ENCODE data around the gene GALK1. TPM values are rescaled to one million over a fixed set of nuclear protein-coding genes. Genes with fewer than 3 reads are reported as not detected.
A peak's percentile ranks its signal among the peaks of the same experiment; 100 is the strongest.

The GALK1 gene
- total and polyA plus RNA-seq, 7 experiments from 2014 or later = 9.9 to 42.9 (median 18.9) TPM

DNA sequence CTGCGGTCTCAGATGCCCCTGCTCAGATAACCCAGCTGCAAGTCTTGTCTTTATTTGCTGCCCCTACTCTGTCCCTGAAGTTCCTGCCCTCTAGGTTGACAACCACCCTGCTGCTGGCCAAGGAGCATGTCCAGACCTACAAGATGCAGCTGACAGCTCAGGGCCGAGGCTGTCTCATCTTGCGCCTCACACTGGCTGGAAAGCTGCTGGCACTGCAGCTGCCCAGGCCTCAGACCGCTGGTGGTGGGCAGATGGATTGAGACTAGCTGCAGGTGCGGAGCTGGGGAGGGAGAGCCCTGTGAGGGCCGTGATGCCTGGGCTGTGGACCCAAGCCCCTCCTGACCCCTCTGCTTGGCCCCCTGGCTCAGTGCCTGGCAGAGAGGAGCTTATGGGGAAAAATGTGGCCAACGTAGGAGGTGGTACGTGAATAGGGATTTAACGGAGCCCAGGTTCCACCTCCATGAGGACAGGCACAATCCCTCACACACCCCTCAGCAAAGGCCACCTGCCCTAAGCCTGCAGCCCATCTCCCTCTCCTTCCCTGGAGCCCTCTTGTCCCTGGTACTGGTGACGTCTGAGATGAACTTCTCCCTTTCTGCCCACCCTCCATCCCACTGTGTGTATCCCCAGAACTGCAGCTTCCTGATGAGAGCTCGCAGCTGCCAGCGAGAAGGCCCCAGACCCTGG is 8.3 kb upstream of the GALK1 start:
- peak overlapping the region in 5 of 9 donors; percentile 12 to 94 (median 21) for H3K27ac Mint-ChIP-seq
- POLR2A ChIA-PET = interaction anchor here (1.3 to 11.0 kb wide), 7 partner anchors 10 to 102 kb away, joined by 3 to 244 read pairs (median 77); partner anchors contain the start of genes GALK1, UNC13D, UNK and WBP2
- ATAC-seq (no peak), DNase-seq (peak in 1 of 9 donors; percentile 20)
- H3K27me3 Mint-ChIP-seq = no peaks in the 10 kb centered on the region
- H3K4me1 Mint-ChIP-seq = peaks cover 12 to 35% (median 31%) of the 10 kb centered on the region in 7 donors
- peaks cover 15 to 17% of the 10 kb centered on the region in 2 donors for H3K4me1 ChIP-seq (ENCODE audit: control insufficient read depth in 2 of 2, insufficient read depth in 2 of 2, low read length in 2 of 2)
- H3K27ac ChIP-seq (ENCODE audit: low read depth, low read length) = no peak overlapping the region
- H3K36me3 ChIP-seq (ENCODE audit: control insufficient read depth in 2 of 3, insufficient read depth in 3 of 3, low read length in 3 of 3) = peaks cover 2 to 18% (median 15%) of the 10 kb centered on the region in 3 experiments
- H3K9me3 Mint-ChIP-seq = peaks cover 0 to 5% (median 0%) of the 10 kb centered on the region in 11 donors
- no peaks in the 10 kb centered on the region for H3K27me3 ChIP-seq (ENCODE audit: control insufficient read depth in 2 of 2, insufficient read depth in 2 of 2, low read length in 2 of 2)
- no peak overlapping the region for H3K4me3 ChIP-seq (ENCODE audit: low read length)
- peaks cover 7 to 24% (median 16%) of the 10 kb centered on the region in 5 donors for H3K36me3 Mint-ChIP-seq
- intact Hi-C loops (cut with micrococcal nuclease) = no loop called here
- no peaks in the 10 kb centered on the region for H3K9me3 ChIP-seq (ENCODE audit: control insufficient read depth in 2 of 3, low read length in 3 of 3)
- CTCF ChIA-PET = interaction anchor here (0.6 to 1.8 kb wide), 3 partner anchors 11 to 34 kb away, joined by 3 to 7 read pairs (median 4); no protein-coding TSS in a partner anchor
- H3K4me3 Mint-ChIP-seq = no peak overlapping the region

DNA sequence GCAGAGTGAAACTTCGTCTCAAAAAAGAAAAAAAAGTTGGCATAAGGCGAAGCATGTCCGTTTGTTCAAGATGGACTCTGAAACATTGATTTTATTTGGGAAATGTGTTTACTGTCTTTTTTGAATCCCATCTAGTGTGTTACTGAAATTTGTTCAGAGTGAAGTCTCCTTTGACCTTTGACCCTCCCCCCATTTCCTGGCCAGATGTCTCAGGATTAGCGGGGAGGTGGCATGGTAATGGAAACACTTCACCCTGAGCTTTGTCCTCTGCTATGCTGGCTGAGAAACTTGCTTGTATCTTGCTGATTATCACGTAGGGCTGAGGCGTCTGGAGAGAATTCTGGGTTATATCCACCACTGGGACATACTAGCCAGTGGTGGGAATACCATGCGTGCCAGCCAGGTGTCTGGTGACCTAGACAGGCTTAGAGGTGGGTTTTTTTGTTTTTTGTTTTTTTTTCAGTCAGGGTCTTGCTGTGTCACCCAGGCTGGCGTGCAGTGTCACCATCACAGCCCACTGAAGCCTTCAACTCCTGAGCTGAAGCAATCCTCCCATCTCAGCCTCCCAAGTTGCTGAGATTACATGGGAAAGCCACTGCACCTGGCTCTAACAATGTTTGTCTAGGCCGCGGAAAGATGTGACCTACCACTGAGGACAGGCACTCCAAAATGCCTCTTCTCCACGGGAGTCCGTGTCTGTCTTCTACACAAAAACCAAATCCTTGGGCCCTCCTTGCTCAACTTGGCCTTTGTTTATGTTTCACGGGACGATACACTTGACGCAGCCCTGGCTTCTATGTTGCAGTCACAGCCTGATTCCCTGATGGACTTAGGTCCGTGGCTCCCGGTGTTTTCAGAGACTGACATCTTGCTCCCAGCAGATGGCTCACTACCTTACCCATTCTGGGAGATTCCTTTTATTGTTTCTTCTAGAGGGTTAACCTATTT is 6.6 kb upstream of the GALK1 start:
- H3K9me3 Mint-ChIP-seq = peaks cover 0 to 2% (median 0%) of the 10 kb centered on the region in 11 donors
- H3K4me3 Mint-ChIP-seq = no peak overlapping the region
- H3K4me1 Mint-ChIP-seq = peaks cover 7 to 20% (median 15%) of the 10 kb centered on the region in 7 donors
- POLR2A ChIA-PET = interaction anchor here (1.3 to 11.0 kb wide), 3 partner anchors 13 to 77 kb away, joined by 4 to 238 read pairs (median 106); partner anchors contain the start of genes UNC13D, UNK and WBP2
- H3K36me3 Mint-ChIP-seq = peaks cover 0 to 7% (median 0%) of the 10 kb centered on the region in 5 donors
- Histone ChIP-seq H3K27ac (ENCODE audit: low read depth, low read length) (no peak overlapping the region), H3K9me3 (ENCODE audit: control insufficient read depth in 2 of 3, low read length in 3 of 3) (no peaks in the 10 kb centered on the region), H3K36me3 (ENCODE audit: control insufficient read depth in 2 of 3, insufficient read depth in 3 of 3, low read length in 3 of 3) (peaks cover 0 to 12% (median 0%) of the 10 kb centered on the region in 3 experiments), H3K4me3 (ENCODE audit: low read length) (no peak overlapping the region), H3K4me1 (ENCODE audit: control insufficient read depth in 2 of 2, insufficient read depth in 2 of 2, low read length in 2 of 2) (peaks cover 4 to 7% of the 10 kb centered on the region in 2 donors), H3K27me3 (ENCODE audit: control insufficient read depth in 2 of 2, insufficient read depth in 2 of 2, low read length in 2 of 2) (no peaks in the 10 kb centered on the region)
- peak overlapping the region in 3 of 9 donors; percentile 32 to 59 (median 45) for H3K27ac Mint-ChIP-seq
- intact Hi-C loops (cut with micrococcal nuclease) = no loop called here
- DNase-seq (no peak), ATAC-seq (no peak)
- H3K27me3 Mint-ChIP-seq = no peaks in the 10 kb centered on the region
- CTCF ChIA-PET = no interaction called here

DNA sequence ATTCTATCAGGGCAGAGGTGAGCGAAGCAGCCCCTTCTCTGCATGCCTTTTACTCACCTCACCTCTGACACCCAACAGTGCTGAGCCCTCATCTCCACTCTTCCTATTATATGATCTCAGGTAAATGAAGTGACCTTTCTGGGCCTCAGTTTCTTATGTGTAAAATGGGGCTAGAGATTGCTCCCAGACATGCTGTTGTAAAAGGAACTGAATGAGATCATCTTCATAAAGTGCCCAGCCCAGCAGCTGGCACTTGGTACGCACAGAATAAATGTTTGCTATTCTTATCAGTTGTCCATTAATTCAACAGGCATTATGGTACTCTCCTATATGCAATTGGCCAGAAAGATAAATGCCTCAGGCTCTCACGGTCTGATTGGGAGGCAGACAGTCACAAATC is 4.5 kb upstream of the GALK1 start:
- POLR2A ChIA-PET = interaction anchor here (0.7 to 13.2 kb wide), 4 partner anchors 7 to 85 kb away, joined by 3 to 244 read pairs (median 5); partner anchors contain the start of gene WBP2

DNA sequence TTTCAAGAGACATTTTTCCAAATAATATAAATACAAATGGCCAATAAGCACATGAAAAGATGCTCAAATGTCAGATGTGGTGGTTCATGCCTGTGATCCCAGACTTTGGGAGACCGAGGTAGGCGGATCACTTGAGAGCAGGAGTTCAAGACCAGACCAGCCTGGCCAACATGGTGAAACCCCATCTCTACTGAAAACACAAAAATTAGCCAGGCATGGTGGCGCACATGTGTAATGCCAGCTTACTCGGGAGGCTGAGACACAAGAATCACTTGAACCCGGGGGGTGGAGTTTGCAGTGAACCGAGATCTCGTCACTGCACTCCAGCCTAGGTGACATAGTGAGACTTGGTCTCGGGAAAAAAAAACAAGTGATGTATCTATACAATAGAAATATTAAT is 2.9 kb upstream of the GALK1 start:
- no peak overlapping the region for H3K27ac ChIP-seq (ENCODE audit: low read depth, low read length)
- Mint-ChIP-seq H3K36me3 (no peaks in the 10 kb centered on the region), H3K27me3 (no peaks in the 10 kb centered on the region), H3K27ac (peak overlapping the region in 3 of 9 donors; percentile 32 to 89 (median 45)), H3K4me1 (peaks cover 0 to 13% (median 10%) of the 10 kb centered on the region in 7 donors), H3K9me3 (no peaks in the 10 kb centered on the region), H3K4me3 (no peak overlapping the region)
- H3K9me3 ChIP-seq (ENCODE audit: control insufficient read depth in 2 of 3, low read length in 3 of 3) = no peaks in the 10 kb centered on the region
- no peaks in the 10 kb centered on the region for H3K36me3 ChIP-seq (ENCODE audit: control insufficient read depth in 2 of 3, insufficient read depth in 3 of 3, low read length in 3 of 3)
- H3K4me1 ChIP-seq (ENCODE audit: control insufficient read depth in 2 of 2, insufficient read depth in 2 of 2, low read length in 2 of 2) = peaks cover 11% of the 10 kb centered on the region in 2 donors
- ATAC-seq (no peak), DNase-seq (no peak)
- intact Hi-C loops (cut with micrococcal nuclease) = no loop called here
- no peaks in the 10 kb centered on the region for H3K27me3 ChIP-seq (ENCODE audit: control insufficient read depth in 2 of 2, insufficient read depth in 2 of 2, low read length in 2 of 2)
- POLR2A ChIA-PET = interaction anchor here (0.6 to 13.2 kb wide), 6 partner anchors 9 to 467 kb away, joined by 3 to 244 read pairs (median 4); a partner anchor contains a TSS
- no peak overlapping the region for H3K4me3 ChIP-seq (ENCODE audit: low read length)
- CTCF ChIA-PET = no interaction called here

More for the DNA sequence above, 4.5 kb upstream of the GALK1 start:
- H3K9me3 Mint-ChIP-seq = no peaks in the 10 kb centered on the region
- H3K4me3 Mint-ChIP-seq = no peak overlapping the region
- H3K27me3 Mint-ChIP-seq = no peaks in the 10 kb centered on the region
- peaks cover 0 to 5% (median 2%) of the 10 kb centered on the region in 7 donors for H3K4me1 Mint-ChIP-seq
- no peaks in the 10 kb centered on the region for H3K36me3 Mint-ChIP-seq
- peaks cover 0 to under 1% (median 0%) of the 10 kb centered on the region in 3 experiments for H3K36me3 ChIP-seq (ENCODE audit: control insufficient read depth in 2 of 3, insufficient read depth in 3 of 3, low read length in 3 of 3)
- CTCF ChIA-PET = interaction anchor here (1.3 to 1.5 kb wide), 2 partner anchors 8 to 20 kb away, joined by 4 to 5 read pairs; no protein-coding TSS in a partner anchor
- ATAC-seq (no peak), DNase-seq (no peak)
- H3K4me1 ChIP-seq (ENCODE audit: control insufficient read depth in 2 of 2, insufficient read depth in 2 of 2, low read length in 2 of 2) = peaks cover 0 to under 1% of the 10 kb centered on the region in 2 donors
- no peaks in the 10 kb centered on the region for H3K9me3 ChIP-seq (ENCODE audit: control insufficient read depth in 2 of 3, low read length in 3 of 3)
- no peak overlapping the region for H3K27ac ChIP-seq (ENCODE audit: low read depth, low read length)
- no peaks in the 10 kb centered on the region for H3K27me3 ChIP-seq (ENCODE audit: control insufficient read depth in 2 of 2, insufficient read depth in 2 of 2, low read length in 2 of 2)
- intact Hi-C loops (cut with micrococcal nuclease) = no loop called here
- no peak overlapping the region for H3K27ac Mint-ChIP-seq
- no peak overlapping the region for H3K4me3 ChIP-seq (ENCODE audit: low read length)

DNA sequence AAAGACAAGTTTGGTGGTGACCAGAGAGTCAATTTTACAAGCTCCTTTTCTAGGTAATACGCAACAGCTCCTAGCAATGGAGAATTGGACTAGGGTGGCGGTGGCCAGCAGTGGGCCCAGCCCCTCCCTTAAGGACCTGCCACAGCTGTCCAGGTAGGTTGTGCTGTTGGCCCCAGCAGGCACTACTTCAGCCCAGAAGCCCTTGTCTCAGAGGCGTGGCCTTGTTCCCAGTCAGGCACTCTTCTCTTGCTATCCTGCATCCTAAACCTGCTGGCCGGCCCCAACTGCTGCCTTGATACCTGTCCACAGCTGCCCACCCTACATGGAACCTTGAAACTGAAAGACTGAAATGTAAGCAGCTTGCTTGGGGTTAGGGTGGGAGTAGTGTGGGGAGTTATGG is 989 bp upstream of the GALK1 start:
- DNase-seq (no peak), ATAC-seq (no peak)
- Histone ChIP-seq H3K36me3 (ENCODE audit: control insufficient read depth in 2 of 3, insufficient read depth in 3 of 3, low read length in 3 of 3) (no peaks in the 10 kb centered on the region), H3K27ac (ENCODE audit: low read depth, low read length) (no peak overlapping the region), H3K27me3 (ENCODE audit: control insufficient read depth in 2 of 2, insufficient read depth in 2 of 2, low read length in 2 of 2) (no peaks in the 10 kb centered on the region), H3K9me3 (ENCODE audit: control insufficient read depth in 2 of 3, low read length in 3 of 3) (no peaks in the 10 kb centered on the region), H3K4me1 (ENCODE audit: control insufficient read depth in 2 of 2, insufficient read depth in 2 of 2, low read length in 2 of 2) (peaks cover 11% of the 10 kb centered on the region in 2 donors), H3K4me3 (ENCODE audit: low read length) (no peak overlapping the region)
- Mint-ChIP-seq H3K27ac (peak overlapping the region in 6 of 9 donors; percentile 61 to 86 (median 68)), H3K36me3 (no peaks in the 10 kb centered on the region), H3K4me1 (peaks cover 0 to 21% (median 10%) of the 10 kb centered on the region in 7 donors), H3K4me3 (peak overlapping the region in 9 of 10 donors; percentile 11 to 77 (median 39)), H3K27me3 (no peaks in the 10 kb centered on the region), H3K9me3 (no peaks in the 10 kb centered on the region)
- ChIA-PET POLR2A (interaction anchor here (0.6 to 13.2 kb wide), 8 partner anchors 11 to 656 kb away, joined by 3 to 244 read pairs (median 8); partner anchors contain the start of genes UNK and WBP2), CTCF (interaction anchor here (0.7 to 3.1 kb wide), 12 partner anchors 11 to 133 kb away, joined by 3 to 14 read pairs (median 8); partner anchors contain the start of genes SMIM5, TRIM65 and UNK)
- intact Hi-C loops (cut with micrococcal nuclease) = loop anchor here (1.0 to 2.0 kb wide), 5 partner anchors 13 to 130 kb away; partner anchors contain the start of genes TRIM65 (in 1 of the 2) and UNK (in 1 of the 2)

DNA sequence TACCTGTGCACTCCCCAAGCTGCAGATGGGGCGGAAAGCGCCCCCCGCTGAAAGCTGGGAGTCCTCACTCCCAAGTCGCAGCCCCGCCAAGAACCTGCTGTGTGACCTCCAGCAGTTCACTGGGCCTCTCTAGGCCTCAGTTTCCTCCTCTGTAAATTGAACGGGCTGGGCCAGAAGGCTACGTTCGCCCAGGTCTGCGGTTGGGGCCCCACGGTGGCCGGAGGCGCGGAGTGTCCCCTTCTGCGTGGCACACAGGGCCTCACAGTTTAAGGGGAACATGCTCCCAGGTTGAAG is 628 bp downstream of the GALK1 start:
- Mint-ChIP-seq H3K9me3 (no peaks in the 10 kb centered on the region), H3K36me3 (no peaks in the 10 kb centered on the region), H3K27me3 (no peaks in the 10 kb centered on the region), H3K4me1 (peaks cover 0 to 21% (median 10%) of the 10 kb centered on the region in 7 donors), H3K27ac (peak overlapping the region in 6 of 9 donors; percentile 36 to 87 (median 70)), H3K4me3 (peak overlapping the region; percentile 62 to 84 (median 75))
- peak overlapping the region; percentile 67 for H3K27ac ChIP-seq (ENCODE audit: low read depth, low read length)
- H3K4me3 ChIP-seq (ENCODE audit: low read length) = peak overlapping the region; percentile 71
- peaks cover 11% of the 10 kb centered on the region in 2 donors for H3K4me1 ChIP-seq (ENCODE audit: control insufficient read depth in 2 of 2, insufficient read depth in 2 of 2, low read length in 2 of 2)
- no peaks in the 10 kb centered on the region for H3K9me3 ChIP-seq (ENCODE audit: control insufficient read depth in 2 of 3, low read length in 3 of 3)
- ATAC-seq = no peak
- DNase-seq = no peak
- H3K36me3 ChIP-seq (ENCODE audit: control insufficient read depth in 2 of 3, insufficient read depth in 3 of 3, low read length in 3 of 3) = peaks cover 0 to 3% (median 0%) of the 10 kb centered on the region in 3 experiments
- POLR2A ChIA-PET = interaction anchor here (0.6 to 13.2 kb wide), 15 partner anchors 9 to 452 kb away, joined by 3 to 244 read pairs (median 4); partner anchors contain the start of genes RECQL5, SAP30BP, TRIM65 and UNC13D
- CTCF ChIA-PET = interaction anchor here (1.0 to 3.1 kb wide), 9 partner anchors 10 to 131 kb away, joined by 3 to 21 read pairs (median 8); partner anchors contain the start of genes SMIM5 and UNK
- H3K27me3 ChIP-seq (ENCODE audit: control insufficient read depth in 2 of 2, insufficient read depth in 2 of 2, low read length in 2 of 2) = no peaks in the 10 kb centered on the region
- intact Hi-C loops (cut with micrococcal nuclease) = loop anchor here (1.0 to 2.0 kb wide), 3 partner anchors 20 to 63 kb away; partner anchors contain the start of gene UNK (in 2 of the 2)
